Hepatocyte (in vitro differentiated cells): ENCODE data around the gene TDRKH. TPM values are rescaled to one million over a fixed set of nuclear protein-coding genes. Genes with fewer than 3 reads are reported as not detected.
"Not testable (repeated sequence)": the region's sequence is repeated elsewhere in the genome, so short reads cannot be mapped to it uniquely, and the experiment has no call there.

ENCODE experiments used
- DNase-seq: peaks from one replicate; pipeline ENCODE4 v3.0.0-alpha.2; 2016; ENCODE audit warnings: low spot score
- H2AFZ ChIP-seq: fragments of 200-600 bp; sonication (generic); 2 replicates; pipeline ENCODE4 v1.6.0; 2016; ENCODE audit warnings: antibody characterized with exemption, mild to moderate bottlenecking
- H3K27ac ChIP-seq: fragments of 200-600 bp; sonication (generic); 2 replicates; pipeline ENCODE4 v1.5.1; 2016; ENCODE audit warnings: mild to moderate bottlenecking
- H3K27me3 ChIP-seq: fragments of 200-600 bp; sonication (generic); 2 replicates; pipeline ENCODE4 v1.6.1; 2016
- H3K36me3 ChIP-seq: fragments of 200-600 bp; sonication (generic); replicated peaks from 2 replicates; pipeline ENCODE4 v1.5.1; 2016; ENCODE audit warnings: low read depth; ENCODE audit not compliant: insufficient read depth
- H3K4me1 ChIP-seq: fragments of 200-600 bp; sonication (generic); 2 replicates; pipeline ENCODE4 v1.5.1; 2016; ENCODE audit warnings: mild to moderate bottlenecking, moderate library complexity; ENCODE audit not compliant: insufficient read depth
- H3K4me2 ChIP-seq: fragments of 200-600 bp; sonication (generic); 2 replicates; pipeline ENCODE4 v1.6.0; 2016
- H3K4me3 ChIP-seq: fragments of 200-600 bp; sonication (generic); 2 replicates; pipeline ENCODE4 v1.5.1; 2016; ENCODE audit warnings: mild to moderate bottlenecking
- H3K79me2 ChIP-seq: fragments of 200-600 bp; sonication (generic); 2 replicates; pipeline ENCODE4 v1.6.0; 2017; ENCODE audit warnings: mild to moderate bottlenecking
- H3K9me2 ChIP-seq: fragments of 200-600 bp; sonication (generic); replicated peaks from 2 replicates; pipeline ENCODE4 v1.6.0; 2017; ENCODE audit warnings: mild to moderate bottlenecking; ENCODE audit not compliant: insufficient read depth
- H3K9me3 ChIP-seq: fragments of 200-600 bp; sonication (generic); 2 replicates; pipeline ENCODE4 v1.5.1; 2016; ENCODE audit warnings: low read depth, mild to moderate bottlenecking
- H4K20me1 ChIP-seq: fragments of 200-600 bp; sonication (generic); 2 replicates; pipeline ENCODE4 v1.6.0; 2016; ENCODE audit warnings: mild to moderate bottlenecking; ENCODE audit not compliant: insufficient read depth, poor library complexity, severe bottlenecking
- CTCF ChIP-seq: fragments of 200-600 bp; sonication (generic); IDR thresholded peaks from 2 replicates; pipeline ENCODE4 v1.5.1; 2016; ENCODE audit warnings: antibody characterized with exemption, mild to moderate bottlenecking; ENCODE audit not compliant: poor library complexity
- EZH2 ChIP-seq: fragments of 200-600 bp; sonication (generic); IDR thresholded peaks from 2 replicates; pipeline ENCODE4 v1.6.1; 2016; ENCODE audit warnings: antibody characterized with exemption, mild to moderate bottlenecking, borderline replicate concordance
- EZH2phosphoT487 ChIP-seq: fragments of 200-600 bp; sonication (generic); IDR thresholded peaks from one replicate; pipeline ENCODE4 v1.6.1; 2018; ENCODE audit warnings: antibody characterized with exemption, mild to moderate bottlenecking, low read depth, moderate library complexity; ENCODE audit not compliant: unreplicated experiment, severe bottlenecking
- whole genome bisulfite sequencing: methylation state at CpG from one replicate; pipeline ENCODE4 v1.1.6; 2016; ENCODE audit warnings: low lambda C conversion rate; ENCODE audit errors: missing lambda C conversion rate; 5-methylcytosine and 5-hydroxymethylcytosine counted together
- polyA plus RNA-seq: library from polyadenylated mRNA; unstranded; fragments of >200 nt; fragmentation: Nextera tagmentation; extraction: Ambion mirVana; gene quantifications from 2 replicates; pipeline ENCODE4 v1.2.1, GENCODE V29; 2016
- total RNA-seq: library from RNA; depleted of rRNA; stranded (reverse); fragments of >200 nt; gene quantifications from 2 replicates; pipeline ENCODE4 v1.2.3, GENCODE V29; 2014

The TDRKH gene
- total and polyA plus RNA-seq, 2 experiments from 2014 or later: 1.8 to 3.4 TPM

GRCh38 chr1:151737479-151737878 is 52.8 kb downstream of the TDRKH start:
- no peaks in the 10 kb centered on the region for H3K27me3 ChIP-seq
- H3K27ac ChIP-seq: no peak overlapping the region
- TF ChIP-seq CTCF: no peak
- no peak for TF ChIP-seq EZH2
- TF ChIP-seq EZH2phosphoT487: no peak
- H3K4me1 ChIP-seq: no peaks in the 10 kb centered on the region
- H3K9me3 ChIP-seq: no peaks in the 10 kb centered on the region
- no peak for DNase-seq
- no peaks in the 10 kb centered on the region for H3K79me2 ChIP-seq
- H2AFZ ChIP-seq: no peak overlapping the region
- H3K9me2 ChIP-seq: no peaks in the 10 kb centered on the region
- H3K36me3 ChIP-seq: no peaks in the 10 kb centered on the region
- H3K4me2 ChIP-seq: no peak overlapping the region
- H4K20me1 ChIP-seq: no peaks in the 10 kb centered on the region
- no peak overlapping the region for H3K4me3 ChIP-seq

- WGBS: 85% methylated on average over 2 of the region's 2 CpGs
- Histone ChIP-seq H3K27me3 (no peaks in the 10 kb centered on the region), H3K79me2 (no peaks in the 10 kb centered on the region), H3K4me3 (no peak overlapping the region), H2AFZ (no peak overlapping the region), H4K20me1 (no peaks in the 10 kb centered on the region), H3K4me1 (no peaks in the 10 kb centered on the region), H3K9me2 (no peaks in the 10 kb centered on the region), H3K36me3 (no peaks in the 10 kb centered on the region), H3K9me3 (no peaks in the 10 kb centered on the region), H3K27ac (no peak overlapping the region), H3K4me2 (no peak overlapping the region)
- TF ChIP-seq EZH2phosphoT487 (no peak), EZH2 (no peak), CTCF (no peak)
- no peak for DNase-seq
These were observed 53.3 kb downstream of the TDRKH start for GRCh38 chr1:151737026-151737425.

GRCh38 chr1:151733995-151734394 is 56.3 kb downstream of the TDRKH start:
- not testable (repeated sequence) for H3K4me1 ChIP-seq, H4K20me1 ChIP-seq, DNase-seq, H2AFZ ChIP-seq, H3K9me3 ChIP-seq, H3K27ac ChIP-seq, H3K79me2 ChIP-seq, H3K27me3 ChIP-seq, H3K36me3 ChIP-seq, H3K9me2 ChIP-seq, H3K4me2 ChIP-seq, H3K4me3 ChIP-seq
- WGBS: 96% methylated on average over 9 of the region's 9 CpGs

- WGBS: 83% methylated on average over 3 of the region's 3 CpGs
- no peak for TF ChIP-seq EZH2
- no peak for TF ChIP-seq EZH2phosphoT487
- TF ChIP-seq CTCF: no peak
These were observed 57.2 kb downstream of the TDRKH start for GRCh38 chr1:151733126-151733525.

More at GRCh38 chr1:151733126-151733525, 57.2 kb downstream of the TDRKH start:
- Histone ChIP-seq H2AFZ (no peak overlapping the region), H3K9me3 (no peaks in the 10 kb centered on the region), H3K9me2 (no peaks in the 10 kb centered on the region), H3K4me3 (no peak overlapping the region), H3K27me3 (no peaks in the 10 kb centered on the region), H4K20me1 (no peaks in the 10 kb centered on the region), H3K36me3 (no peaks in the 10 kb centered on the region), H3K27ac (no peak overlapping the region), H3K79me2 (no peaks in the 10 kb centered on the region), H3K4me1 (no peaks in the 10 kb centered on the region), H3K4me2 (no peak overlapping the region)
- no peak for DNase-seq
